Spleen (tissue), 11 donors: ENCODE data around the gene RPS6KL1. TPM values are rescaled to one million over a fixed set of nuclear protein-coding genes. Genes with fewer than 3 reads are reported as not detected.

ENCODE experiments used
- DNase-seq: peaks from one replicate; pipeline ENCODE4 v3.0.0-alpha.2; 2020
- H3K27ac ChIP-seq, 8 donors: fragments of 200-600 bp; sonication (generic) in 7 of 8; 1 replicate in 4 of 8; 2 replicates in 4 of 8; pipeline versions ENCODE4 v1.5.0 to v1.8.0; 2016 to 2021; ENCODE audit warnings: inconsistent platforms in 4 of 8, mild to moderate bottlenecking in 4 of 8, moderate library complexity in 1 of 8
- H3K27me3 ChIP-seq, 7 donors: fragments of 200-600 bp; sonication (generic) in 6 of 7; replicated peaks in 1 of 7; 1 replicate in 4 of 7; 2 replicates in 3 of 7; pipeline versions ENCODE4 v1.5.0 to v1.8.0; 2016 to 2021; ENCODE audit warnings: inconsistent platforms in 3 of 7, mild to moderate bottlenecking in 1 of 7
- H3K36me3 ChIP-seq, 6 donors: fragments of 200-600 bp; sonication (generic) in 5 of 6; 1 replicate in 4 of 6; 2 replicates in 2 of 6; pipeline versions ENCODE4 v1.5.0 to v1.8.0; 2016 to 2021; ENCODE audit warnings: inconsistent platforms in 2 of 6
- H3K4me1 ChIP-seq, 6 donors: fragments of 200-600 bp; sonication (generic) in 5 of 6; 1 replicate in 3 of 6; 2 replicates in 3 of 6; pipeline versions ENCODE4 v1.5.0 to v1.8.0; 2016 to 2021; ENCODE audit warnings: inconsistent platforms in 3 of 6
- H3K4me3 ChIP-seq, 8 donors: fragments of 200-600 bp; sonication (generic) in 7 of 8; 1 replicate in 4 of 8; 2 replicates in 4 of 8; pipeline versions ENCODE4 v1.5.0 to v1.8.0; 2016 to 2021; ENCODE audit warnings: inconsistent platforms in 4 of 8, mild to moderate bottlenecking in 4 of 8, moderate library complexity in 2 of 8
- H3K9me3 ChIP-seq, 8 donors: fragments of 200-600 bp; sonication (generic) in 7 of 8; 1 replicate in 4 of 8; 2 replicates in 4 of 8; pipeline versions ENCODE4 v1.5.0 to v1.8.0; 2016 to 2021; ENCODE audit warnings: inconsistent platforms in 4 of 8
- CTCF ChIP-seq, 11 experiments: fragments of 200-600 bp in 7 of 11; fragments of 450-650 bp in 4 of 11; sonication (generic) in 4 of 11; IDR thresholded peaks in 8 of 11; conservative IDR thresholded peaks in 3 of 11; 1 replicate in 7 of 11; 2 replicates in 4 of 11; pipeline versions ENCODE4 v1.4.0 to v1.8.0; 2016 to 2021; ENCODE audit warnings: antibody characterized with exemption in 11 of 11, inconsistent platforms in 4 of 11, mild to moderate bottlenecking in 1 of 11
- POLR2A ChIP-seq, 3 donors: fragments of 450-650 bp; IDR thresholded peaks; one replicate each; pipeline ENCODE4 v1.5.1; 2017; ENCODE audit warnings: antibody characterized with exemption in 3 of 3, mild to moderate bottlenecking in 1 of 3
- POLR2AphosphoS5 ChIP-seq, 3 donors: sonication (generic); formaldehyde crosslinking; IDR thresholded peaks; one replicate each; pipeline ENCODE4 v1.5.1; 2017; ENCODE audit warnings: antibody characterized with exemption in 3 of 3
- WGBS, 5 donors: extraction: QIAGEN DNeasy Blood & Tissue Kit in 3 of 5; methylation state at CpG; one replicate each; pipeline versions ENCODE4 v1.1.5 to v1.1.7; 2013 to 2018; 5-methylcytosine and 5-hydroxymethylcytosine counted together
- intact Hi-C: fragments of 100-400 bp; cut with DNase I; formaldehyde crosslinking; loops from one replicate; pipeline ENCODE4 v1.15.0; 2023; ENCODE audit warnings: low total_unique reads
- polyA plus RNA-seq, 3 donors: library from polyadenylated mRNA; stranded (reverse); fragments of 200-250 nt; gene quantifications; one replicate each; pipeline ENCODE4 v1.2.1, GENCODE V29; 2013
- total RNA-seq, 7 donors: library from RNA; depleted of rRNA in 3 of 7; stranded (reverse); fragments of >200 nt in 3 of 7; fragmentation: NEBNext Ultra II Directional in 4 of 7; extraction: Animal tissue kit (Norgen Biotek cat#: 25700) in 4 of 7; gene quantifications; one replicate each; pipeline versions ENCODE4 v1.1.0 to v1.2.1, GENCODE V29; 2016 to 2021
- donor health status: healthy with polysubstance abuse.
- donor health status: DM: no; HTN: no; CAD: no; lungs with moderate emphysema.
- donor health status: DM: no; HTN: no; CAD: no.
- donor health status: Bipolar disorder and iron deficiency.
- donor health status: healthy.
- donor health status: DM: no; HTN: no; CAD: no.
- donor health status: DM: yes; HTN: yes; CAD: no.

The RPS6KL1 gene
- total and polyA plus RNA-seq, 10 donors = 1.7 to 15.7 (median 4.7) TPM

- Histone ChIP-seq H3K4me1 (peaks cover 26 to 67% (median 48%) of the 10 kb centered on the region in 6 donors), H3K4me3 (peak overlapping the region in 2 of 8 donors; percentile 10 to 38), H3K27me3 (no peaks in the 10 kb centered on the region), H3K9me3 (no peaks in the 10 kb centered on the region), H3K27ac (peak overlapping the region; percentile 65 to 85 (median 80)), H3K36me3 (no peaks in the 10 kb centered on the region)
- peak; percentile 88 for DNase-seq
- WGBS, 5 donors = 6 to 11% (median 8%) methylated on average over 13 of the region's 13 CpGs
- TF ChIP-seq POLR2A (IDR thresholded peaks at IDR 0.05) (no peak), POLR2AphosphoS5 (IDR thresholded peaks at IDR 0.05) (peak; percentile 45 to 69 (median 50))
- intact Hi-C loops = loop anchor here (10.0 kb wide), 1 partner anchor 143 kb away; no protein-coding TSS in a partner anchor
These were observed 18.6 kb upstream of the RPS6KL1 start for GRCh38 chr14:74941676-74942097.

DNA sequence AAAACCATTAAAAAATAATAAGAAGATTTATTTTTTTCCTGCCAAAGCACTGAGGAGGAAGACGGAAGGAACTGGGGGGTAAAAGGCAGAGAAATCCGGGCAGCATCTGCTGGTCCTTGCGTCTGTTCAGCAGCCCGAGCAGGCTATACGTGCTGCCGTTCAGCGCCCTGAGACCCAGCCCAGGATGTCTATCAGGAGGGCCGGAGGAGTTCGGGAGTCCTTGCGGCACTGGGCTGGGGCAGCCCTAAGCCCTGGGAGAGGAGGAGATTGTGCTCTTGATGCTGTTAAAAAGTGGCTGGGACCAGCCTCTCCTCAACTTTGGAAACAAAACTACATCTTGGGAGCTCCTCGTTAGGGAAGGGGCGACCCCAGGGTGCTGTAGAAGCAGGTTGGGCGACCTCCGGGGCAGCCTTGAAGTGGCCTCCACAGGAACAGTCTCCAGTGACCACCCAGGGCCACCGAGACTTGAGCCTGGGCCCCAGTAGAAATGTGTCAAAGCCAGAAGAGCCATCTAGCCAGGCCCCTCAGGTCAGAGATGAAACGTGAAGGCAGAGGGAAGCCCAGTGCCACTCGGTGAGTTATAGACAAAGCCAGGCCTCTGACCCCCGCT is 18.0 kb upstream of the RPS6KL1 start:
- Histone ChIP-seq H3K36me3 (no peaks in the 10 kb centered on the region), H3K4me1 (peaks cover 26 to 61% (median 42%) of the 10 kb centered on the region in 6 donors), H3K4me3 (peak overlapping the region in 1 of 8 donors; percentile 38), H3K9me3 (no peaks in the 10 kb centered on the region), H3K27ac (peak overlapping the region; percentile 65 to 85 (median 80)), H3K27me3 (no peaks in the 10 kb centered on the region)
- no peak for TF ChIP-seq POLR2A (IDR thresholded peaks at IDR 0.05)
- TF ChIP-seq POLR2AphosphoS5 (IDR thresholded peaks at IDR 0.05) = no peak
- TF ChIP-seq CTCF (IDR thresholded peaks at IDR 0.05 in 8 of 11, conservative IDR thresholded peaks at IDR 0.05 in 3 of 11) = no peak
- 74 to 88% (median 77%) methylated on average over 18 of the region's 18 CpGs for WGBS, 5 donors
- peak; percentile 71 for DNase-seq
- intact Hi-C loops = loop anchor here (10.0 kb wide), 1 partner anchor 144 kb away; no protein-coding TSS in a partner anchor

DNA sequence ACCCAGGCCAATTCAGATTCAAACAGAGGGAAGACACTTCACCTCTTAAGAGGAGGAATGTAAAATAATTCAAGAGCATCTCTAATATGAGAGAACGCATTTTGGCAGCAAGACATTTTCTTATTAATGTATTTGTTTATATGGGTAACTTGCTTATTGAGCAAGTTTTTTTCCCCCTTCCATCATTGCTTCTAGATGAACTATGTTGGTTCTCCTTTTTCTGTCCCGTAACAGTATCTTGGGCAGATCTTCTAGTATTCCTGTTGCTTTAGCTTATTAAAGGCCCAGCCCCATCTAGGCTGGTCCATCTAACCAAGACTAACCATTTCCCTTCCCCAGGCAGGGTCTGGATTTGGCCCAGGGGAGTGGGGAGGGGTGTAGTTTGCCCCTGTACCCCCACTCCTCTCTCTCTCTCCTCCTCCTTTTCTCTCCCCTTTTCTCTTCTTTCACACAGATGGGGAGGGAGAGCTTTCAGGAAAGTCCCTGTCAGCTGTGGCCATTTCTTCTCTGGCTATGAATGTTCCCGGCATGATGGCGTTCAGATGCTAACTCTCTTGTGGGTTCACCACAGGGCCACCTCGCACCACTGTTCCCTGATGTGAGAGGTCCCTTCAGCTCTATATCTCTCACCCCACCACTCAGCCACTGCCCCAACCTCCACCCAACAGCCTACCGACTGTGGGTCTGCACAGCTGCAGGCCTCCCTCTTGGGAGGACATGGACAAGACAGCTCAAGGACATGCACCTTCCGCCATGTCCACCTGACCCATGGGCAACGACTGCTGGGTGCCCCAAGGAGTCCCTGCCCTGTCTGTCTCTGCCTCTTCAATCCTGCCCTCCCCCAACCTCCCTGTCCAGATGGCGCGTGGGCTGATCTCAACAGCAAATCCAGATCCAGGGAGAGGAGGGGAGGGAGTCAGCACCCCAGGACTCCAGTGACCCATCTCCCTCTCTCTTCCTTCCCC is 15.8 kb upstream of the RPS6KL1 start:
- H3K27ac ChIP-seq = peak overlapping the region in 7 of 8 donors; percentile 3 to 85 (median 81)
- H3K9me3 ChIP-seq = no peaks in the 10 kb centered on the region
- no peak for TF ChIP-seq CTCF (IDR thresholded peaks at IDR 0.05 in 8 of 11, conservative IDR thresholded peaks at IDR 0.05 in 3 of 11)
- TF ChIP-seq POLR2A (IDR thresholded peaks at IDR 0.05) = no peak
- no peak for TF ChIP-seq POLR2AphosphoS5 (IDR thresholded peaks at IDR 0.05)
- H3K36me3 ChIP-seq = no peaks in the 10 kb centered on the region
- H3K27me3 ChIP-seq = no peaks in the 10 kb centered on the region
- DNase-seq = peak; percentile 64
- H3K4me3 ChIP-seq = no peak overlapping the region
- H3K4me1 ChIP-seq = peaks cover 26 to 70% (median 47%) of the 10 kb centered on the region in 6 donors
- WGBS, 5 donors = 82 to 91% (median 87%) methylated on average over 10 of the region's 10 CpGs
- intact Hi-C loops = no loop called here

GRCh38 chr14:74937171-74937570 is 14.1 kb upstream of the RPS6KL1 start:
- intact Hi-C loops = no loop called here
- no peak overlapping the region for H3K4me3 ChIP-seq
- H3K9me3 ChIP-seq = no peaks in the 10 kb centered on the region
- no peaks in the 10 kb centered on the region for H3K27me3 ChIP-seq
- WGBS, 5 donors = 72 to 77% (median 73%) methylated on average over 2 of the region's 2 CpGs
- TF ChIP-seq CTCF (IDR thresholded peaks at IDR 0.05 in 8 of 11, conservative IDR thresholded peaks at IDR 0.05 in 3 of 11) (no peak), POLR2AphosphoS5 (IDR thresholded peaks at IDR 0.05) (no peak), POLR2A (IDR thresholded peaks at IDR 0.05) (no peak)
- H3K36me3 ChIP-seq = no peaks in the 10 kb centered on the region
- peaks cover 24 to 67% (median 44%) of the 10 kb centered on the region in 6 donors for H3K4me1 ChIP-seq
- no peak for DNase-seq
- H3K27ac ChIP-seq = no peak overlapping the region
